HepG2 (cell line): ENCODE measurements around the gene UEVLD. TPM values are rescaled to one million over a fixed set of nuclear protein-coding genes. Genes with fewer than 3 reads are reported as not detected.
A peak's percentile ranks its signal among the peaks of the same experiment; 100 is the strongest.

Experiments
- ARHGAP35 ChIP-seq: sonication (generic); formaldehyde crosslinking; IDR thresholded peaks from 2 replicates; pipeline ENCODE4 v1.9.0; 2022; ENCODE audit warnings: mild to moderate bottlenecking, inconsistent platforms, moderate library complexity, missing genetic modification reagents, borderline replicate concordance
- KAT7 ChIP-seq: IDR thresholded peaks from 2 replicates; pipeline ENCODE4 v1.6.1; 2018; ENCODE audit warnings: borderline replicate concordance, missing compliant biosample characterization
- MAFF ChIP-seq: IDR thresholded peaks from 2 replicates; pipeline ENCODE4 v1.6.1; 2011; ENCODE audit warnings: low read depth, low read length, improper control_type of control experiment
- MEF2D ChIP-seq: sonication (generic); formaldehyde crosslinking; IDR thresholded peaks from 2 replicates; pipeline ENCODE4 v1.5.1; 2020; ENCODE audit warnings: mild to moderate bottlenecking, missing genetic modification reagents
- NR2C2 ChIP-seq: sonication (generic); formaldehyde crosslinking; IDR thresholded peaks from 2 replicates; pipeline ENCODE4 v1.4.0; 2020; ENCODE audit warnings: missing genetic modification reagents, mild to moderate bottlenecking, moderate library complexity, borderline replicate concordance
- RFXANK ChIP-seq: IDR thresholded peaks from 2 replicates; pipeline ENCODE4 v1.6.1; 2016
- STAG1 ChIP-seq: sonication (generic); formaldehyde crosslinking; IDR thresholded peaks from 2 replicates; pipeline ENCODE4 v1.4.0; 2020; ENCODE audit warnings: missing genetic modification reagents
- SYNCRIP ChIP-seq: fragments of 200-400 bp; formaldehyde crosslinking; IDR thresholded peaks from 2 replicates; pipeline ENCODE4 v1.6.1; 2018; ENCODE audit warnings: mild to moderate bottlenecking, low read depth, low read length; ENCODE audit not compliant: insufficient read depth
- ZNF138 ChIP-seq: sonication (generic); formaldehyde crosslinking; IDR thresholded peaks from 2 replicates; pipeline ENCODE4 v1.5.0; 2020; ENCODE audit warnings: mild to moderate bottlenecking, low read depth, missing genetic modification reagents
- ZNF331 ChIP-seq: sonication (generic); formaldehyde crosslinking; IDR thresholded peaks from 2 replicates; pipeline ENCODE4 v1.4.0; 2020; ENCODE audit warnings: missing genetic modification reagents
- ZNF572 ChIP-seq: sonication (generic); formaldehyde crosslinking; IDR thresholded peaks from 2 replicates; pipeline ENCODE4 v1.5.1; 2020; ENCODE audit warnings: mild to moderate bottlenecking, missing genetic modification reagents
- ZNF607 ChIP-seq: sonication (generic); formaldehyde crosslinking; IDR thresholded peaks from 2 replicates; pipeline ENCODE4 v1.5.1; 2020; ENCODE audit warnings: missing genetic modification reagents, mild to moderate bottlenecking, borderline replicate concordance
- ZNF766 ChIP-seq: sonication (generic); formaldehyde crosslinking; IDR thresholded peaks from 2 replicates; pipeline ENCODE4 v1.5.0; 2020; ENCODE audit warnings: missing genetic modification reagents, borderline replicate concordance
- ZNF790 ChIP-seq: sonication (generic); formaldehyde crosslinking; IDR thresholded peaks from 2 replicates; pipeline ENCODE4 v1.8.0; 2022; ENCODE audit warnings: missing genetic modification reagents, mild to moderate bottlenecking, borderline replicate concordance
- polyA plus RNA-seq, 8 experiments: library from polyadenylated mRNA; depleted of rRNA in 3 of 8; stranded (reverse) in 7 of 8; unstranded in 1 of 8; fragments of >200 nt; fragmentation: Illumina TruSeq in 4 of 8; extraction: Trizol in 4 of 8; gene quantifications; 2 replicates each; pipeline versions ENCODE4 v1.2.1 to v1.2.3, GENCODE V29; 2011 to 2016; ENCODE audit warnings: low read depth in 4 of 8, missing spikeins in 1 of 8, mixed read lengths in 1 of 8; ENCODE audit not compliant: insufficient read depth in 1 of 8
- total RNA-seq, 5 experiments: library from RNA; depleted of rRNA; stranded (reverse); fragments of >200 nt; fragmentation: Illumina TruSeq; extraction: Trizol; gene quantifications; 2 replicates each; pipeline ENCODE4 v1.2.3, GENCODE V29; 2016; ENCODE audit warnings: low read depth in 1 of 5
- TF ChIP-seq, protein P1 (sequence below): sonication (generic); formaldehyde crosslinking; IDR thresholded peaks from 2 replicates; pipeline ENCODE4 v1.4.0; 2020; ENCODE audit warnings: mild to moderate bottlenecking, missing genetic modification reagents
- TF ChIP-seq, protein P2 (sequence below): sonication (generic); formaldehyde crosslinking; IDR thresholded peaks from 2 replicates; pipeline ENCODE4 v1.9.0; 2021; ENCODE audit warnings: missing genetic modification reagents, borderline replicate concordance
- TF ChIP-seq, protein P3 (sequence below): sonication (generic); formaldehyde crosslinking; IDR thresholded peaks from 2 replicates; pipeline ENCODE4 v1.8.0; 2022; ENCODE audit warnings: missing genetic modification reagents, mild to moderate bottlenecking, inconsistent platforms, borderline replicate concordance
- TF ChIP-seq, protein P4 (sequence below): sonication (generic); formaldehyde crosslinking; IDR thresholded peaks from 2 replicates; pipeline ENCODE4 v1.4.0; 2020; ENCODE audit warnings: mild to moderate bottlenecking, missing genetic modification reagents
- TF ChIP-seq, protein P5 (sequence below): sonication (generic); formaldehyde crosslinking; IDR thresholded peaks from 2 replicates; pipeline ENCODE4 v1.5.1; 2020; ENCODE audit warnings: missing genetic modification reagents, mild to moderate bottlenecking, borderline replicate concordance
- TF ChIP-seq, protein P6 (sequence below): sonication (generic); formaldehyde crosslinking; IDR thresholded peaks from 2 replicates; pipeline ENCODE4 v1.9.0; 2021; ENCODE audit warnings: missing genetic modification reagents, mild to moderate bottlenecking, borderline replicate concordance

Gene UEVLD
- total and polyA plus RNA-seq, 2 of the 13 experiments (the other 11 are each of a cell fraction or from before 2014, with no cell fraction given), result 5.7 to 13.7 TPM

DNA sequence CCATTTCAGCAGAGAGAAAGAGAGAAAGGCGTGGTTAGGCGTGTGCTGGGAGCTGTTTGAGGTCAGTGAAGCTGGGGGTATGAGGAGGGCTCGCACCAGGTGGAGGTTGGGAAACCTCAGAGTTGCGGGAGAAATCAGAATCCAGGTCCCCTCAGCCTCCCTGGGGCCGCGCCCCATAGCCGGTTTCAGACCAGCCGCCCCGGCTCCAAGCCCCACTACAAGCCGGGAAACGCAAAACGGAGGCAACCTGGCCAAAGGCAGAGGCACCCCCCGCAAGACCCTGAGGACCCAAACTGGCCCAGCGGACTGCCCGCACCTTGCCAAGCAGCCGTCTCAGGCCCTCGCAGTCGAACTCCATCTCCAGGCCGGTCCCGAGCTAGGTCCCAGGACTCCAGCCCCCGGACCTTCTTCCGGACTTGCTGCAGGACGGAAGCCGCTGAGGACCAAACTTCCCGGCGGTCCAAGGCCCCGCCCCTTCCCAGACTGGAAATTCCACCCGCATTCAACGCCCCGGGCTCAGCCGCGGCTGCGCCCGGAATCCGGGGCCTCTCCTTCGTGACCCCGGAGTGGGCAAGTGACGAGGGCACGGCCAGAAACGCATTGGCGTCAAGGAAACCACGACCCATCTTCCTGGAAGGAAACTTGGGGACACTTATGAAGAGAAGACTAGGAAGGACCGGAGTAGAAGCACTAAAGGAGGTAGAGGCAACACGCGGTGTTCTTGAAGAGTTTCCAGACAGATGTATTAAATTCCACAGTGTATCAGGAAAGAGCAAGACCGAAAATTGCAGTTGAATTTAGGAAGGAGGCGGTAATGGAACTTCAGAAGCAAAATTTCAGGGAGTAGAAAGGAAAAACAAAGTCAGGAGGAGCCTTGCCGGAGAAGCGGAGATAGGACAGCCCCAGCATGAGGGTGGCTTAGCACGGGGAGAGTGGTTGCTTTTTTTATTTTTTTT, at the start of gene UEVLD (continued):
- TF ChIP-seq, protein P1, sequence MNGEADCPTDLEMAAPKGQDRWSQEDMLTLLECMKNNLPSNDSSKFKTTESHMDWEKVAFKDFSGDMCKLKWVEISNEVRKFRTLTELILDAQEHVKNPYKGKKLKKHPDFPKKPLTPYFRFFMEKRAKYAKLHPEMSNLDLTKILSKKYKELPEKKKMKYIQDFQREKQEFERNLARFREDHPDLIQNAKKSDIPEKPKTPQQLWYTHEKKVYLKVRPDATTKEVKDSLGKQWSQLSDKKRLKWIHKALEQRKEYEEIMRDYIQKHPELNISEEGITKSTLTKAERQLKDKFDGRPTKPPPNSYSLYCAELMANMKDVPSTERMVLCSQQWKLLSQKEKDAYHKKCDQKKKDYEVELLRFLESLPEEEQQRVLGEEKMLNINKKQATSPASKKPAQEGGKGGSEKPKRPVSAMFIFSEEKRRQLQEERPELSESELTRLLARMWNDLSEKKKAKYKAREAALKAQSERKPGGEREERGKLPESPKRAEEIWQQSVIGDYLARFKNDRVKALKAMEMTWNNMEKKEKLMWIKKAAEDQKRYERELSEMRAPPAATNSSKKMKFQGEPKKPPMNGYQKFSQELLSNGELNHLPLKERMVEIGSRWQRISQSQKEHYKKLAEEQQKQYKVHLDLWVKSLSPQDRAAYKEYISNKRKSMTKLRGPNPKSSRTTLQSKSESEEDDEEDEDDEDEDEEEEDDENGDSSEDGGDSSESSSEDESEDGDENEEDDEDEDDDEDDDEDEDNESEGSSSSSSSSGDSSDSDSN (CRISPR knock-in tag), result peak; percentile 77; the same call in 1 of the 2 replicates
- no peak for TF ChIP-seq ZNF790 (CRISPR knock-in tag)
- no peak for TF ChIP-seq MEF2D (CRISPR knock-in tag)
- peak; percentile 85 for TF ChIP-seq ZNF607
- TF ChIP-seq, protein P2, sequence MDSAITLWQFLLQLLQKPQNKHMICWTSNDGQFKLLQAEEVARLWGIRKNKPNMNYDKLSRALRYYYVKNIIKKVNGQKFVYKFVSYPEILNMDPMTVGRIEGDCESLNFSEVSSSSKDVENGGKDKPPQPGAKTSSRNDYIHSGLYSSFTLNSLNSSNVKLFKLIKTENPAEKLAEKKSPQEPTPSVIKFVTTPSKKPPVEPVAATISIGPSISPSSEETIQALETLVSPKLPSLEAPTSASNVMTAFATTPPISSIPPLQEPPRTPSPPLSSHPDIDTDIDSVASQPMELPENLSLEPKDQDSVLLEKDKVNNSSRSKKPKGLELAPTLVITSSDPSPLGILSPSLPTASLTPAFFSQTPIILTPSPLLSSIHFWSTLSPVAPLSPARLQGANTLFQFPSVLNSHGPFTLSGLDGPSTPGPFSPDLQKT (CRISPR knock-in tag), result 0 out of 2 replicates have a peak, but pooled peaks have one; percentile 14
- TF ChIP-seq MAFF, result no peak
- peak; percentile 37; the same call in 1 of the 2 replicates for TF ChIP-seq ZNF766 (CRISPR knock-in tag)
- peak; percentile 48 for TF ChIP-seq ZNF331
- TF ChIP-seq, protein P3, sequence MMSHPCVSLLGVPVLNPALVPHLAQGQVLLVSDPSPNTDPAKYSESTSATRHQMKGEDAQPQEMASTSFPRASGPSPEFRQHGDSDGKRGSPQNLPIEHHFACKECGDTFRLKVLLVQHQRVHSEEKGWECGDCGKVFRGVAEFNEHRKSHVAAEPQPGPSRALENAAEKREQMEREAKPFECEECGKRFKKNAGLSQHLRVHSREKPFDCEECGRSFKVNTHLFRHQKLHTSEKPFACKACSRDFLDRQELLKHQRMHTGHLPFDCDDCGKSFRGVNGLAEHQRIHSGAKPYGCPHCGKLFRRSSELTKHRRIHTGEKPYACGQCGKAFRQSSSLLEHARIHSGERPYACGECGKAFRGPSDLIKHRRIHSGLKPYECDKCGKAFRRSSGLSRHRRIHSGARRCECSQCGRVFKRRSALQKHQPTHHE (CRISPR knock-in tag), result peak; percentile 85; the same call in 1 of the 2 replicates
- peak; percentile 68; the same call in 1 of the 2 replicates for TF ChIP-seq KAT7 (CRISPR knock-in tag)
- TF ChIP-seq ZNF138, result no peak
- TF ChIP-seq, protein P4, sequence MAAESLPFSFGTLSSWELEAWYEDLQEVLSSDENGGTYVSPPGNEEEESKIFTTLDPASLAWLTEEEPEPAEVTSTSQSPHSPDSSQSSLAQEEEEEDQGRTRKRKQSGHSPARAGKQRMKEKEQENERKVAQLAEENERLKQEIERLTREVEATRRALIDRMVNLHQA (CRISPR knock-in tag), result no peak
- peak; percentile 88; the same call in 1 of the 2 replicates for TF ChIP-seq ZNF572
- peak; percentile 85 for TF ChIP-seq NR2C2 (CRISPR knock-in tag)
- TF ChIP-seq, protein P5, sequence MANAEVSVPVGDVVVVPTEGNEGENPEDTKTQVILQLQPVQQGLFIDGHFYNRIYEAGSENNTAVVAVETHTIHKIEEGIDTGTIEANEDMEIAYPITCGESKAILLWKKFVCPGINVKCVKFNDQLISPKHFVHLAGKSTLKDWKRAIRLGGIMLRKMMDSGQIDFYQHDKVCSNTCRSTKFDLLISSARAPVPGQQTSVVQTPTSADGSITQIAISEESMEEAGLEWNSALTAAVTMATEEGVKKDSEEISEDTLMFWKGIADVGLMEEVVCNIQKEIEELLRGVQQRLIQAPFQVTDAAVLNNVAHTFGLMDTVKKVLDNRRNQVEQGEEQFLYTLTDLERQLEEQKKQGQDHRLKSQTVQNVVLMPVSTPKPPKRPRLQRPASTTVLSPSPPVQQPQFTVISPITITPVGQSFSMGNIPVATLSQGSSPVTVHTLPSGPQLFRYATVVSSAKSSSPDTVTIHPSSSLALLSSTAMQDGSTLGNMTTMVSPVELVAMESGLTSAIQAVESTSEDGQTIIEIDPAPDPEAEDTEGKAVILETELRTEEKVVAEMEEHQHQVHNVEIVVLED, result peak; percentile 77; the same call in 1 of the 2 replicates
- TF ChIP-seq, protein P6, sequence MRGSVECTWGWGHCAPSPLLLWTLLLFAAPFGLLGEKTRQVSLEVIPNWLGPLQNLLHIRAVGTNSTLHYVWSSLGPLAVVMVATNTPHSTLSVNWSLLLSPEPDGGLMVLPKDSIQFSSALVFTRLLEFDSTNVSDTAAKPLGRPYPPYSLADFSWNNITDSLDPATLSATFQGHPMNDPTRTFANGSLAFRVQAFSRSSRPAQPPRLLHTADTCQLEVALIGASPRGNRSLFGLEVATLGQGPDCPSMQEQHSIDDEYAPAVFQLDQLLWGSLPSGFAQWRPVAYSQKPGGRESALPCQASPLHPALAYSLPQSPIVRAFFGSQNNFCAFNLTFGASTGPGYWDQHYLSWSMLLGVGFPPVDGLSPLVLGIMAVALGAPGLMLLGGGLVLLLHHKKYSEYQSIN (CRISPR knock-in tag), result no peak
- TF ChIP-seq SYNCRIP, result no peak
- TF ChIP-seq RFXANK (CRISPR knock-in tag), result 0 out of 2 replicates have a peak, but pooled peaks have one; percentile 40
- TF ChIP-seq ARHGAP35 (CRISPR knock-in tag), result no peak
- TF ChIP-seq STAG1 (CRISPR knock-in tag), result no peak
